ENCODE data around the gene SLC5A3.

Gene SLC5A3

DNA sequence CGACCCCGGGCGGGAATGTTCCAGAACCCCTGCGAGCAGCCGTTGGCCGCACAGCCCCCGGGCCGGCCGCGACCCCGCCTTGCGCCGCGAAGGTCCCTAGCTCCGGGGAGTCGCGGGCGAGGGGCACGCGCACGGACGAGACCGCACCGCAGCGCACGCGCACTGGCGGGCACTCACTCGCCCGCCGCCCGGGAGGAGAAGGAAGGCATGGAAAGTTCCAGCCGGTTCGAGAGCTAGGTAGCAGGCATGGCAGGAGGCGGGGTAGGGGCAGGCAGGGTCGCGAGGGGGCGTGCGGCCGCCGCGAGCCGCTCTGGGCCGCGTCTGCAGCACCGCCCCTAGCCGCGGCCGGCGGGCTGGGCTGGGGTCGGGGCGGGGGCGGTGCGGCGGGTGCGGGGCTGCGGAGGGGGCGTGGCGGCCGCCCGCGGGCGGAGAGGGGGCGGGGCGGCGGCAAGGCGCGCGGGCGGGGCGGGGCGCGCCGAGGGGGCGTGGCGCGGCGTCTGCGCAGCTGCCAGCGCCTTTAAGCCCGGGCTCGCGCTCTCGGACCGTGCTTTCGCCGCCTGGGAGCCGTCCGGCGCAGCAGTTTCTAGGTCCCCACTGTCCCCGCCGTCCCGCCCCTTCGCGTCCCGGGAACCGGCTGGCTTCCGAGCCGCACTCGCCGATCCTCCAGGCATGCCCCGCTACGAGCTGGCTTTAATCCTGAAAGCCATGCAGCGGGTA, at the start of gene SLC5A3, which contains the start of gene MRPS6:
SLC5A3 (plus strand) TSS at position 547 of the 717 bp plus-strand sequence. CDS start 21,621 bp downstream, outside the sequence.
MRPS6 (plus strand) TSS at position 547 of the 717 bp plus-strand sequence; CDS start at position 670, 123 bp downstream.
- DNase-seq: peak; percentile 44

DNA sequence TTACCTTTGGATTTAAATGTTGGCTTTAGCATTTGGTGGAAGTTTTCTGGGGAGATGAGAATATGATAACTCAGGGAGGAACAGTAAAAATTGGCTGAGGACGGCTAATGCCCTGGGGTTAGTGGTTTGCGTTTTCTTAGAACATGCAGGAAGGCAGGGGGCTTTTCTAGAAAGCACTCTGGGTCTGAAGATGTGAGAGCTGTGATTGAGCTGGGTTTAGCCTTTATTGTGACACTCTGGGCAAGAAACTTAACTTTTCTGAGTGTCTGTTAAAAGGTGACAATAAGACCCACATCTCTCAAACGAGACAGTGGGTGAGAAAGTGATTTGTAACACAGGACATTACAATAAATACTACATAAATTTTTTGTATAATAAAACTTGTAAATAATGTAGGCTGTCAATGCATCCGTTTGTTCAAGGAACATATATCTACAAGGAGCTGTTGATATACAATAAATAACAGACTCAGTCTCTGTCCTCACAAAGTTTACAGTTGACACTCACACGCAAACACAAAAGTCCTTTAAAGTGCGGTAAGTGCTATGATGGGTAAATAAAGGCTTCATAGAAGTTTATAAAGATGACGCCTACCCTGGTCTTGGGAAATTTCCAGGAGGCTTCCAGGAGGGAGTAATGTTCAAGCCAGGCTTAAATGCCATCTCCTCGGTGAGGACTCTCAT, 49.5 kb upstream of the SLC5A3 start:
- DNase-seq: no peak

DNA sequence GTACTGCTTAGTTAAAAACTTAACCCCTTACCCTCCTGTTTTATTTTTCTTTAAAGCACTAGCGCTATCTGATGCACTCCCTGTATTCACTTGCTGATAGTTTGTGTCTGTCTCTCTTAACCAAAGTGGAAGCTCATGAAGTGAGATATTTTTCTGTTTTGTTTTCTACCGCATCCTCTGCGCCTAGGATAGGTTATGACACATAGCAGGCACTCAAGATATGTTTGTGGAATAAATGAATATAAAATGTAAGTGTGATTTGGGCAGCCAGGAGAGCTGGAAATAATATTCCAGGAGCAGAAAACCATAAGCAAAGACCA, 49.0 kb upstream of the SLC5A3 start:
- no peak for DNase-seq

DNA sequence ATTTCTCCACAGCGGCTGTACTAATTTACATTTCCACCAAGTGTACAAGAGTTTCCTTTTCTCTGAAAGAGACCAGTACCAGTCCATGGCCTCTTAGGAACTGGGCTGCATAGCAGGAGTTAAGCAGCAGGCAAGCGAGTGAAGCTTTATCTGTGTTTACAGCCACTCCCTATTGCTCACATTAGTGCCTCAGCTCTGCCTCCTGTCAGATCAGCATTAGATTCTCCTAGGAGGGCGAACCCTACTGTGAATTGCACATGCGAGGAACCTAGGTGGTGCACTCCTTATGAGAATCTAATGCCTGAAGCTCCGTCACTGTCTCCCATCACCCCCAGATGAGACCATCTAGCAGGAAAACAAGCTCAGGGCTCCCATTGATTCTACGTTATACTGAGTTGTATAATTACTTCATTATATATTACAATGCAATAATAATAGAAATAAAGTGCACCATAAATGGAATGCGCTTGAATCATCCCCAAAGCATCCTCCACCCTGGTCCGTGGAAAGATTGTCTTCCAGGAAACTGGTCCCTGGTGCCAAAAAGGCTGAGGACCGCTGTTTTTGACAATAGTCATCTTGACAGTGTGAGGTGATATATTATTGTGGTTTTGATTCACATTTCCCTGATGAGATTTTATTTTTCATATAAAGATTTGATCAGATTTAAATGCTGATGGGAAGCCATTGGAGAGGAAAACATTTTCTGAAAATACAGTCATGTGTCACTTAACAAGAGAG, 45.5 kb upstream of the SLC5A3 start:
- DNase-seq: no peak

DNA sequence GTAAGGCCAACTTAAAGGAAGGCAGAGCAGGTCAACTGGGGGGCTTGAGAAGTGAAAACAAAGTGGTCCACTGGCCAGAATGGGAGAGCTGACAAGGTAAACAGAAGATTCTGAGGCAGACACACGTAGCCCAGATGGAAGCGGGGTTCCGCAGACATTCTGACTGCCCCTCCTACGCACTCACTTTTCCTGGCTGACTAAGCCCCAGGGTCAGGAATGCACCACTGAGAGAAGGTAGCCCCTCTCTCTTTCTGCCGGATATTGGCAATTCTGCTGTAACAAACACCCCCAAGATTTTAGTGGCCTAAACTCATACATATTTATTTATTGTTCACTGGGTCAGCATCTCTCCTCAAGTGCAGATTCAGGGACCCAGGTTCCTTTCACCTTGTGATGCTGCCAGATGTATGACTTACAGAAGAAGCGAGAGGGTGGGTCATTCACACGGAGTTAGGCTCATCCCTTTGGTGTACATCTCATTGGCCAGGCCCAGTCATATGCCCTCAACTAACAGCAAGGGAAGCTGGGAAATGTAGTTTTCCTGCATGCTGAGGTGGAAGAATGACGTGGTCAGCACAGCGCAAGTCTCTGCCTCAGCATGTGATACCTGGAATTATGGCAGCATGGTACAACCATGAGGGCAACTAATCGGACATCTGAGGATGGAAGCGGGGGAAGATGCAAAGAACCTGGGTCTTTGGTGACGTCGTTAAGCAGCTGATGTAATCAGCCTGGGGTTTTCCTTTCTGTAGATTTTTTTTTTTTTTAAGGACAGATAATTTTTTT, 43.4 kb upstream of the SLC5A3 start:
- DNase-seq: peak; percentile 84

DNA sequence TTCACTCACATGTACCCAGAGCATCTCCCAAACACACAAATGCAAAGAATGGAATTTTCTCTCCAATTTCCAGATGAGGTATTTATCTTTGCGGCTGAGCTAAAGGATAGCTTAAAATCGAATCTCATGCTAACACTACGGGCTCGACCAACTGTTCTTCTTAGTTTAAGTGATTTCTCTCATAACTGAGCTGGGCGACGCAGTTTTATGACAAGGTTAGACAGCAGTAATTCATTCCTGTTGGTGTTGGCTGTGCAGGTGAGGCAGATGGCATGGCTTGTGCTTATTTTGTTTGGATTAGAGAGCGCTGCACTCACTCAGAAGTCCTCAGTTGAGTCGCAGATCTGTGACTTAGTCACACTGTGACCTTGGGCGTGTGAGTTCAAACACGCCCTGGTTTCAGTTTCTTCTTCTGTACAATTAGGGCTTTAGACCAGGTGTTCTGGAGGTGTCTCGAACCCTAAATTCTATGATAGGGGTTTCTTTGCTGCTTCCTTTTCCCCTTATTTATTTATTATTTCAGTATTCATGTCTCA, 41.5 kb upstream of the SLC5A3 start:
- DNase-seq: peak; percentile 59

DNA sequence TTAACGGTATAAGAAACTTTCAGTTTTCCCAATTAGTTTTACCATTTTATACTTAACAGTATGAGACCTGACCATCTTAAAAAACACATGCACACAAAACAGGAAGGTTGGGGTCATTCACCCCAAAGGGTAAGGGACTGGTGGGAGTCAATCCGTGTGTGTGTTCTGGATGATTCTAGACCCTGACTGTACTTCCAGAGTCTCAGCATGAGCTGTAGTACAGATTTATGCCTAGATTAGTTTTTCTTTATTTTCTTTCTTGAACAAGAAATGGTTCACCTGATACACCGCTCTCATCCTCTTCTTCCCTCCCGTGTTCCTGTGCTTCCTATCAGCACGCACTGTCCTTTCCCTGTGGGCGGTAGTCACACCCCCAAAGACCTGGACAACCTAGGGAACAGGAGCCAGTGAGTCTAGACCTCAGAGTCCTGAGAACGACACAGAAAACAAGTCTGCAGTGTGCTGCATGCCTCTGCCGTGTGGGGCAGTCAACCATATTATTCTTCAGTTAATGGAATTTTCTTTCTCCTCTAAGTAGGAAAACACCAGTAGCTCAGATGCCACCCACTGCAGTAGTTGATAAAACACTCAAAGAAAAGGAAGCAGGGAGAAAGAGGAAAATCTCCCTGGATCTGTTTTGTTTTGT, 38.9 kb upstream of the SLC5A3 start:
- DNase-seq: no peak

DNA sequence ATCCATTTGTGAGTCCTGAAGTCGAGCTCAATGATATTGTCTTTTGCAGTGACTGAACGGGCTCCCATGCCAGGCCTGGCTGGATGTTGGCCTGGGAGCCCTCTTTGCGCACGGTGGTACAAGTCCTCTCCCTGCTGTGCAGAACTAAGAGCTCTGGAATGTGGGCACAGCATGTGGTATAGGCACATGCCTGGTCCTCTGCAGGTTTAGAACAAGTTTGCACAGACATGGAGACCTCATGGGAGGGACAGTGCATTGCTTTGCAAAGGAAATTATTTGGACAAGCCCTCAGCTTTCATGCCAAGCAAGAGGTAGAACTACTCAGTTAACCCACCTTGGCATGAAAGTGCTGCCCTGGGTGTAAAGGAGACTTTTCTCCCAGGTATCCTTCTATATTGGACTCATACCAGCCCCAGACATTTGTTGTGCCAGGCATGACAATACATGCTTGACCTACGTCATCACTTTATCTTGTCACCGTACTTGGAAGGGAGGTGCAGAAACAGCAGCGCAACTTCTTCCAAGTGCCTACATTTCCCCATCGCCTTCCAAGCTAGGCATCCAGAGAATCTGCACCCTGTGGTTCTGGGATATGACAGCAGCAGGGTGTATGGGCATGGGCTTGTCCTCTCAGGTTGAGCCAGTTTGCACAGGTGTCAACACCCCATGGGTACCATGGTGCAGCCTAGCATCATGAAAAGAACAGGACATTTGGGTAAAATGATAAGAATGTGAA, 37.6 kb upstream of the SLC5A3 start:
- DNase-seq: no peak

DNA sequence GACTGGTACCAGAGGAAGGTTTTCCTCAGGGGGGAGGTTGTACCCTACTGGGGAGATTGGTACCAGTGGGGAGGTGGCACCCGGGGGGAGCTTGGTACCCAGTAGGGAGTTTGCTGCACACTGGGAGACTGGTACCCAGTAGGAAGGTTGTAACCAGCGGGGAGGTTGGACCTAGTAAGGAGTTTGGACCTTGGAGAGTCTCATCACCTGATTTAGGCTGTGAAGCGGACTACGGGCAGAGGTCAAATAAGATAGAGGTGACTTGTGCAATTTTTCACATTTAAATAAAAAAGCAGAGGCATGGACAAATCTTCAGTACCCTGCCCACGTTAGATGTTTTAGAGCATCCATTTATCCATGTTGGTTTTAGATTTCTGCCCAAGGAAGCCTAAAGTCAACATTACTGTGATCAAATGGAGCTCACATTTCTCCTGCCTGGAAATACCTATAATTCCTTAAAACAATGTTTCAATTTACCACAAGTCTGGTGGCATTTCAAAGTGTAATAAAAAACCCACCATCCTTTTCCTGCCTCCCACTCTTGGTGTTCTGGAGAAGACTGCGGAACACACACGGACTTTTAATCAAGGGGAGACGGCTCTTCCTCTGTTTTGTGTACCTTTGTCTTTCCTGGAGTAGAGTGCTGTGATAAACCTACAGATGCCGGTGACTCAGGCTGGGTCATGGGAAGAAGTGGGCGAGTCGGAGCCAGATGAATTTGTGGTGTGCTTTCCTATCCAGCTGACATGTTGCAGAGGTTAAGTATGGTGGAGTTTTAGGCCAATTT, 36.2 kb upstream of the SLC5A3 start:
- DNase-seq: no peak

DNA sequence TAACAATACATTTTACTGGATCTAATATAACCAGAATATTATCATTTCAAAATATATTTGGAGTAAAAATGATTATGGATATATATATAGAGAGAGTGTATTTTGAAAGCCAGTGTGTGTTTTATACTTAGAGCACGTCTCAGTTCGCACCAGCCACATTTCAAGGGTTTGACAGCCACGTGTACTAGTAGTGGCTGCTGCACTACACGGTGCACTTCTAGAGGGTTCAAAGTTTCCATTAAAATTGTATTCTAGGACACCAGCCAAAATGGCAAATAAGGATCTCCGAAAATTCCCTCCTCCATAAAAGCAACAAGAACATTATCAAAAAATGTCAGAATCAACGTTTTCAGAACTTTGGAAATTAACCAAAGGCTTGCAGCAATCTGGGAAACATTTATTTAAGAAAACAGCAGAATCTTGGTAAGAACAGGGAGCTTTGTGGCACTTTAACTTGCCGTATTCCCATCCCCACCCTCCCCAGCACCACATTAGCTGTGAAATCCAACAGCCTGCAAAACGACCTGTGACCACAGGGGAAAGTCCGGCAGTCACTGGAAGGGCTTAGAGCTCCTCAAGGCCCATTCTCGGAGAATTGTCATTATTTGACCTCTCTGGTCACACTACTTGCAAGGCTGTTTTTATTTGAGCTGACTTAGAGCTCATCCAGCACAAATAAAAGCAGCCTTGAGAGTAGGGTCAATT, 33.5 kb upstream of the SLC5A3 start:
- DNase-seq: no peak

DNA sequence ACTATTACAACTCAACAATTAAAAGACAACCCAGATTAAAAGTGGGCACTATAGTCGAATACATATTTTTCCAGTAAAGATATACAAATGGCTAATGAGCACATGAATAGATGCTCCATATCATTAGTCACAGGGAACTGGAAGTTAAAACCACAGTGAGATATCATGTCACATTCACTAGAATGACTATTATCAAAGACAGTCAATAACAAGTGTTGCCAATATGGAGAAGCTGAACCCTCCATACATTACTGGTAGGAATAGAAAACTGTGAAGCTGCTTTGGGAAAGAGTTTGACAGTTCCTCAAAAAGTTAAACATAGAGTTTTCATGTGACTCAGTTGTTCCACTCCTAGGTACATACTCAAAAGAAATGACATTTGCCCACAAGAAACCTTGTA, 30.6 kb upstream of the SLC5A3 start:
- no peak for DNase-seq

DNA sequence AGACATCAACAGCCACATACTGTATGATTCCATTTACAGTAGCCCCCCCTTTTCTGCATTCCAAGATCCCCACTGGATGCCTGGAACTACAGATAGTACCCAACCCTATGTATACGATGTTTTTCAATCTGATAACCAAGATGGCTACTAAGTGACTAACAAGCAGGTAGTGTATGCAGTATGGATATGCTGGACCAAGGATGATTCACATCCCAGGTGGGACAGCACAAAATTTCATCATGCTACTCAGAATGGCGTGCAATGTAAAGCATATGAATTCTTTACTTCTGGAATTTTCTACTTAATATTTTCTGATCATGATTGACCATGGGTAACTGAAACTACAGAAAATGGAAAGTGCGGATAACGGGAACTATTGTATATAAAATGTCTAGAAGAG, 30.0 kb upstream of the SLC5A3 start:
- DNase-seq: no peak

DNA sequence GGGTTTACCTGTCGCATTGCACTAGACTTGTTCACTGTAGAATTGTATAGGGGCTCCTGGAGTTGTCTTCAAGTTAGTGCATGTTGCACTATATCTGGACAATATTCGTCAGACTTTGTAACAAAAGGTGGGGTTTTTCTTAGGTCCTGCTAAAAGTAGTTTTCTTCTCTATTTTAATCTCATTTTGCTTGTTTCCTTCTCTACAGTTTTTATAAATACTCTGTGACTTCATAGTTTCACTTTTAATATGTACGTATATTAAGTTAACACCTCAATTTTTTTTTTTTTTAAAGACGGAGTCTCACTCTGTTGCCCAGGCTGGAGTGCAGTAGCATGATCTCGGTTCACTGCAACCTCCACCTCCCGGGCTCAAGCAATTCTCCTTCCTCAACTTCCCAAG, 26.5 kb upstream of the SLC5A3 start:
- DNase-seq: no peak

DNA sequence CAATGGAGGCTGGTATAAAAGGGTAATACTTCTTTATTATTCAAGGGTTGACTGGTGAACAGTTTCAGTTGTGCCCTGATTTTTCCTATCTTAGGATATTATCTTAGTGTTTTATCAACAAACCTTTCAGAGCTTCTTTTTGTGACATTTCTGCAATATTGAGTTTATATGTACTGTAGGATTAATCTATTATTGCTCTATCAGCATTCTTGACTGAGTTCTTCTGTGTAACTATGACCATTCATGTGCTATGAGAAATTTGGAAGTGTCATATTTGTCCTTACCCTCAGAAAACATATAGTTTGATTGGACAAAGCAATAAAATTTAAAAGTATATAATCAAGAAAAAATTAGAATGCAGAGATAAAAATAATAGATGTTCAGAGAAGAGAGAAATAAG, 25.5 kb upstream of the SLC5A3 start:
- DNase-seq: no peak

DNA sequence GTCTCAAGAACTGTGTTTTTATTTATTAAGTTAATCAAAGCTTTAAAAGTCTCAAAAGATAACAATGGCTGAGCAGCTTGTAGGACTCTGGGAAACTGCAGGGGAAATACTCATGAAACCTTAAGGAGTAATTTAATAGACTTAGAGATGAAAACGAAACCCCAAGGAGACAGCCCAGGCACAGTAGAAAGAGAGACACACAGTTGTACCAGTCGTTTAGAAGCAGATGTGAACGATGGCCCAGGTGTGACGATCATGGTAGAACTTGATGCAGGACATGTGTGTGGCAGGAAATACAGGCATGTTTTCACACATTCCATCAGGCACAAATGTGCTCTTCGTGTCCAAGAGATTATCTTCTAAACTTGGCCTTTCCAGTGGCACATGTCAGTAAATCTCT, 21.2 kb upstream of the SLC5A3 start:
- no peak for DNase-seq

DNA sequence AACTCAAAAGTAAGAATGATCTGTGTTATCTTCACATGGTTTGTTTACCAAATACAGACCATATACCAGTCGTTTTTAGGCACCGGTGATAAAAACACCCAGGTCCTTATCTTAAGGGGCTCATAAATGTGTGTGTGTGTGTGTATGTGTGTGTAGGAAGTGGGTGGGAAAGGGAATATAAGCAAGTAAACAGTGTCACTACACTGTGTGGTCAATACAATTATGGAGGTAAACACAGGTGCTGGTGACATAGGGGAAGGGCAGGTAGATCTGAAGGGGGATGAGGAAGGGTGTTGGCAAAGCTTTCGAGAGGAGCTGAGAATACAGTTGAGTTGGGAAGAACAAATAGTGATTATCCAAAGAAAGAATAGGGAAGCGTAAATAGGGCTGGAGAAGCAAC, 19.1 kb upstream of the SLC5A3 start:
- no peak for DNase-seq

DNA sequence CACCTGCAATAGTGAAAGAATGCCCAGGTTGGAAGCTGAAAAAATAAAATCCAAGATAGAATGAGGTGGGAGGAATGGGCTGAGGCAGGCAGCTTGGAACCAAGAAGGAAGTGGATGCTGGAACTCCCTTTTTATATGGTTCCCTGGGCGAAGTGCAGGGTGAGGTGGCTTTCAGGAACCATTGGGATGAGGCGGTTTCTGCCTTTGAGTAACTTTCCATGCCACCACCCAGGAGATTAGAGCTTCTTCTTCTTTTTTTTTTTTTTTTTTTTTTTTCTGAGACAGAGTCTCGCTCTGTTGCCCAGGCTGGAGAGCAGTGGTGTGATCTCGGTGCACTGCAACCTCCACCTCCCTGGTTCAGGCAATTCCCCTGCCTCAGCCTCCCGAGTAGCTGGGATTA, 17.8 kb upstream of the SLC5A3 start:
- no peak for DNase-seq

DNA sequence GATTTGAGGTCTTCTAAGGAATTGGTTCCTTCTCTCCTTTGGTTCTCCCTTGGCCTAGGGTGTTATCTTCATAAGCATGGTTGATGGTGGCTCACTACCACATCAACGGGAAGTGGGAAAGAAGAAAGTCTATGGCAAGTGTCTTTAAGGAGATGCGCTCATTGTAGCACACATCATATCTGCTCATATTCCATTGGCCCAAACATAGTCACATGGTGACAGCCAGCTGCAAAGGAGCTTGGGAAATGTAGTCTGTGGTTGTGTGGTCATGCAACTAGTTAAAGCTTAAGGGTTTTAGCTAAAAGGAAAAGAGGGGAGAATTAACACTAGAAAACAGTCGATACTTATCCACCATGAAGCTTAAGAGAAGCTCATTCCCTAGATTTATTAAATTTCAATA, 11.4 kb upstream of the SLC5A3 start:
- DNase-seq: no peak

DNA sequence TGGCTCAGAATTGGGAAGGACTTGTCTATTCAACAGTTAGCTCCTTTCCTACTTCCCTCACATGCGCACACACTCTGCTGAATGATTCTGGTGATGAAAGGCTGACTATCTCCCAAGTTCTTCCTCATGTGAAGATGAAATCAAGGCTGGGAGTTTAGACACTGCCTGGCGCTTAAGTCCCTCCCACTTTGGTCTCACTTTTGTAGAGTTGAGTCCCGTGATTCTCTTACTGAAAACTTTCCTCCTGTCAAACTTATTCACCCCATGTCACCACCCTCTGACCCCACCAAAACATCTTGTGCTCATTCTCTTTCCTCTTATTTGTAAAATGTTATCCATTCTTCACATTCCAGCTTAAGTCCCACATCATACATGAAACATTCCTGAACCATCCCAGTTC, 8.4 kb upstream of the SLC5A3 start:
- no peak for DNase-seq

DNA sequence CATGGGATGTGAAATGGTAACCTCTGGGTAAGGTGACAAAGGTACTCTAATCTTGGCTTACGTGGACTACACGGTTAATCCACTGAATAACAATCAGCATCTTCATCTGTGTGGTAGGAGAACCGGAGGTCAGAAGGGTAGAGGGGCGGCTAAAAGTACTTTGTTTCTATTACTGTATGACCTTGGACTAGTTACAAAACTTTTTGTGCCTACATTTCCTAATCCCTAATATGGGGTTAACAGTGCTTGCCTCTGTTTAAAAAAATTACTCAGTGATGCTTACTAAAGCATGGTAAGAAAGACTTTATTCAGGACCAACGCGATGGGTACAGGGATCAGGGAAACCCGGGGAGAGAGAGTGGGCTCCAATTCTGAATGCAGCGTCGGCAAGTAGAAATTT, 1.7 kb upstream of the SLC5A3 start:
- no peak for DNase-seq
